Natural killer cell (primary cell): ENCODE results near the gene RBPJ. TPM values are rescaled to one million over a fixed set of nuclear protein-coding genes. Genes with fewer than 3 reads are reported as not detected.

Experiments used
- ATAC-seq, 3 donors: fragments of 150-1000 bp in 2 of 3; fragments of 200-7000 bp in 1 of 3; cut with Tn5 transposase; 1 replicate in 1 of 3; 2 replicates in 2 of 3; pipeline ENCODE4 v1.10.0; 2021; ENCODE audit warnings: mild to moderate bottlenecking in 2 of 3, moderate library complexity in 2 of 3
- DNase-seq, 2 donors: peaks; one replicate each; pipeline versions ENCODE4 v3.0.0 to v3.0.0-alpha.2; 2013 to 2021; ENCODE audit warnings: mixed read lengths in 1 of 2
- H3K27ac ChIP-seq: one replicate; pipeline ENCODE4 v1.5.1; 2013; ENCODE audit warnings: mild to moderate bottlenecking, low read length
- H3K27me3 ChIP-seq: one replicate; pipeline ENCODE4 v1.6.1; 2013; ENCODE audit warnings: low read length; ENCODE audit not compliant: control insufficient read depth, insufficient read depth
- H3K36me3 ChIP-seq: one replicate; pipeline ENCODE4 v1.6.1; 2013; ENCODE audit warnings: low read length; ENCODE audit not compliant: control insufficient read depth, insufficient read depth
- H3K4me1 ChIP-seq: one replicate; pipeline ENCODE4 v1.6.1; 2013; ENCODE audit warnings: low read length; ENCODE audit not compliant: control insufficient read depth, insufficient read depth
- H3K4me3 ChIP-seq: one replicate; pipeline ENCODE4 v1.5.1; 2013; ENCODE audit warnings: low read length
- H3K9me3 ChIP-seq: one replicate; pipeline ENCODE4 v1.6.1; 2013; ENCODE audit warnings: low read length; ENCODE audit not compliant: control insufficient read depth, insufficient read depth
- H3K27ac Mint-ChIP-seq, 2 donors: one replicate each; pipeline ENCODE4 v1.8.0; 2022; ENCODE audit warnings: mild to moderate bottlenecking in 2 of 2, mixed read lengths in 2 of 2, moderate library complexity in 1 of 2
- H3K27me3 Mint-ChIP-seq, 2 donors: one replicate each; pipeline ENCODE4 v1.8.0; 2022; ENCODE audit warnings: low read depth in 2 of 2, mixed read lengths in 2 of 2
- H3K36me3 Mint-ChIP-seq: one replicate; pipeline ENCODE4 v1.8.0; 2022; ENCODE audit warnings: mixed read lengths
- H3K4me1 Mint-ChIP-seq, 2 donors: one replicate each; pipeline ENCODE4 v1.8.0; 2022; ENCODE audit warnings: mixed read lengths in 2 of 2
- H3K4me3 Mint-ChIP-seq: one replicate; pipeline ENCODE4 v1.8.0; 2022; ENCODE audit warnings: mild to moderate bottlenecking, moderate library complexity, mixed read lengths
- H3K9me3 Mint-ChIP-seq, 2 donors: one replicate each; pipeline ENCODE4 v1.8.0; 2022; ENCODE audit warnings: mixed read lengths in 2 of 2
- WGBS: methylation state at CpG from one replicate; pipeline ENCODE4 v1.1.7; 2013; ENCODE audit warnings: missing lambda C conversion rate; ENCODE audit not compliant: insufficient coverage; 5-methylcytosine and 5-hydroxymethylcytosine counted together
- intact Hi-C: fragments of 100-400 bp; cut with micrococcal nuclease; formaldehyde crosslinking; loops from one replicate; pipeline ENCODE4 v1.14.2; 2022
- total RNA-seq, 4 donors: library from RNA; stranded (reverse); fragments of 120-200 nt in 1 of 4; gene quantifications; one replicate each; pipeline versions ENCODE4 v1.2.3 to v1.2.4, GENCODE V29; 2013 to 2022
- TF ChIP-seq, protein P1 (sequence below): fragments of 200-600 bp; IDR thresholded peaks from one replicate; pipeline ENCODE4 v1.8.0; 2022; ENCODE audit warnings: antibody characterized with exemption

The RBPJ gene
- total RNA-seq, 3 donors from 2014 or later (not counting 1 experiment from before 2014, with no cell fraction given), result 46.4 to 53.3 (median 48.8) TPM

DNA sequence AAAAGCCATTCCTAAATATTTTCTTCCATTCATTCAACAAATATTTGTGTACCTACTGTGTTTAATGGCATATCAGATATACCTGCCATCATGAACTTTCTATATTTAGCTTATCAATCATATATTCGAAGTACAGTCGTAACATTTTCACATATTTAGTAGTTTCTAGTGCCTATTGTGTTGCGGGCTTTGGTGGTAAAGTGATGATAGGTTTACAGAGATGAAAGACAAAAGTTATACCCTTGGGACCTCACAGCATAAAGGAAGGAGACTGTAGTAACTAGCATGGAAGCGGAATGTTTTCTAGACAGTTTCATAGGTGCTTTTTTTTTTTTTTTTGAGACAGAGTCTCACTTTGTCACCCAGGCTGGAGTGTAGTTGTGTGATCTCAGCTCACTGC lies 39.5 kb downstream of the RBPJ start:
- intact Hi-C loops, result no loop called here
- Histone ChIP-seq H3K27ac (no peak overlapping the region), H3K36me3 (no peaks in the 10 kb centered on the region), H3K4me1 (peaks cover 10% of the 10 kb centered on the region), H3K27me3 (no peaks in the 10 kb centered on the region), H3K9me3 (no peaks in the 10 kb centered on the region), H3K4me3 (no peak overlapping the region)
- H3K9me3 Mint-ChIP-seq, result no peaks in the 10 kb centered on the region
- H3K36me3 Mint-ChIP-seq, result no peaks in the 10 kb centered on the region
- H3K4me1 Mint-ChIP-seq, result peaks cover 5 to 7% of the 10 kb centered on the region in 2 donors
- no peak overlapping the region for H3K4me3 Mint-ChIP-seq
- TF ChIP-seq, protein P1, sequence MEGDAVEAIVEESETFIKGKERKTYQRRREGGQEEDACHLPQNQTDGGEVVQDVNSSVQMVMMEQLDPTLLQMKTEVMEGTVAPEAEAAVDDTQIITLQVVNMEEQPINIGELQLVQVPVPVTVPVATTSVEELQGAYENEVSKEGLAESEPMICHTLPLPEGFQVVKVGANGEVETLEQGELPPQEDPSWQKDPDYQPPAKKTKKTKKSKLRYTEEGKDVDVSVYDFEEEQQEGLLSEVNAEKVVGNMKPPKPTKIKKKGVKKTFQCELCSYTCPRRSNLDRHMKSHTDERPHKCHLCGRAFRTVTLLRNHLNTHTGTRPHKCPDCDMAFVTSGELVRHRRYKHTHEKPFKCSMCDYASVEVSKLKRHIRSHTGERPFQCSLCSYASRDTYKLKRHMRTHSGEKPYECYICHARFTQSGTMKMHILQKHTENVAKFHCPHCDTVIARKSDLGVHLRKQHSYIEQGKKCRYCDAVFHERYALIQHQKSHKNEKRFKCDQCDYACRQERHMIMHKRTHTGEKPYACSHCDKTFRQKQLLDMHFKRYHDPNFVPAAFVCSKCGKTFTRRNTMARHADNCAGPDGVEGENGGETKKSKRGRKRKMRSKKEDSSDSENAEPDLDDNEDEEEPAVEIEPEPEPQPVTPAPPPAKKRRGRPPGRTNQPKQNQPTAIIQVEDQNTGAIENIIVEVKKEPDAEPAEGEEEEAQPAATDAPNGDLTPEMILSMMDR, result no peak
- no peak overlapping the region for H3K27ac Mint-ChIP-seq
- 90% methylated on average over 3 of the region's 4 CpGs for WGBS
- no peak for ATAC-seq
- no peaks in the 10 kb centered on the region for H3K27me3 Mint-ChIP-seq
- DNase-seq, result no peak

DNA sequence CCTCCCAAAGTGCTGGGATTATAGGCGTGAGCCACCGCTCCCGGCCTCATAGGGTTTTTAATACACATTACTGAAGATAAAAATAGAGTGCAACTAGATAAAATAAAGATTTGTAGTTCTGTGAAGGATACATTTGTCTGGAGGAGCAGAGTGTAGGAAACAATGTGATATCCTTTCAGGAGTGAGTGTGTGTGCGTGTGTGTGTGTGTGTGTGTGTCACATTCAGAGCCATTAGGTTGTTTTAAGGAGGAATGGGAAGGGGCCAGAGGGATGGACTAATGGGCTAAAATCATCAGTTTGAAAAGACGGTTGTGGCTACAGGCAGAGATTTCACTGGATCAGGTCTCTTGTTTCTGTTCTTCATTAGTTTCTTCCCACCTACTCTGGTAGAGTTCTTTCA lies 40.0 kb downstream of the RBPJ start:
- H3K27ac ChIP-seq, result no peak overlapping the region
- 71% methylated on average over 4 of the region's 5 CpGs for WGBS
- Mint-ChIP-seq H3K27ac (no peak overlapping the region), H3K4me1 (peaks cover 5 to 7% of the 10 kb centered on the region in 2 donors), H3K36me3 (no peaks in the 10 kb centered on the region), H3K4me3 (no peak overlapping the region), H3K9me3 (no peaks in the 10 kb centered on the region), H3K27me3 (no peaks in the 10 kb centered on the region)
- H3K9me3 ChIP-seq, result no peaks in the 10 kb centered on the region
- peaks cover 10% of the 10 kb centered on the region for H3K4me1 ChIP-seq
- H3K36me3 ChIP-seq, result no peaks in the 10 kb centered on the region
- no peak for DNase-seq
- intact Hi-C loops, result no loop called here
- TF ChIP-seq, protein P1, result no peak
- no peak for ATAC-seq
- no peak overlapping the region for H3K4me3 ChIP-seq
- no peaks in the 10 kb centered on the region for H3K27me3 ChIP-seq

DNA sequence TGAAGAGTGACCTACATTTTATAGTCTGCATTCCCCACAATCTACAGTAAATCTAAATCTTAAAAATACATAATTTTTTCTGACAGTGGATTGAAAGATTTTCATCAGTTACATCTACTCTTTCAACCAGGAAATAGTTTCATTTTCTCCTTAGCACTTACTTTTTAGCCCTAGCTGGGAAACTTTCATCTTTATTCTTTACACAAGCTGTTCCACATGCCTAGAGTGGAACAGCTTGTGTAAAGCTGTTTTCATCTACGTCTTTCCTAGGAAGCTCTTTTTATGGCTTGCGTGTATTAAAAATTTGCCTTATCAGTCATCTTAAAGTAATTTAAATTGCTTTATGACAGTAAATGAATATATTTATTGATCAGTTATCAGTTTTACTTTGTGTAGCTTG lies 40.5 kb downstream of the RBPJ start:
- no peaks in the 10 kb centered on the region for H3K27me3 Mint-ChIP-seq
- H3K4me1 Mint-ChIP-seq, result peaks cover 5 to 7% of the 10 kb centered on the region in 2 donors
- H3K27ac Mint-ChIP-seq, result no peak overlapping the region
- intact Hi-C loops, result no loop called here
- DNase-seq (no peak), ATAC-seq (no peak)
- peaks cover 7% of the 10 kb centered on the region for H3K4me1 ChIP-seq
- no peaks in the 10 kb centered on the region for H3K9me3 ChIP-seq
- H3K36me3 Mint-ChIP-seq, result no peaks in the 10 kb centered on the region
- H3K4me3 ChIP-seq, result no peak overlapping the region
- H3K4me3 Mint-ChIP-seq, result no peak overlapping the region
- H3K36me3 ChIP-seq, result no peaks in the 10 kb centered on the region
- no peaks in the 10 kb centered on the region for H3K9me3 Mint-ChIP-seq
- TF ChIP-seq, protein P1, result no peak
- WGBS, result no CpG with 5 or more reads among the region's 2 CpGs
- no peaks in the 10 kb centered on the region for H3K27me3 ChIP-seq
- no peak overlapping the region for H3K27ac ChIP-seq

DNA sequence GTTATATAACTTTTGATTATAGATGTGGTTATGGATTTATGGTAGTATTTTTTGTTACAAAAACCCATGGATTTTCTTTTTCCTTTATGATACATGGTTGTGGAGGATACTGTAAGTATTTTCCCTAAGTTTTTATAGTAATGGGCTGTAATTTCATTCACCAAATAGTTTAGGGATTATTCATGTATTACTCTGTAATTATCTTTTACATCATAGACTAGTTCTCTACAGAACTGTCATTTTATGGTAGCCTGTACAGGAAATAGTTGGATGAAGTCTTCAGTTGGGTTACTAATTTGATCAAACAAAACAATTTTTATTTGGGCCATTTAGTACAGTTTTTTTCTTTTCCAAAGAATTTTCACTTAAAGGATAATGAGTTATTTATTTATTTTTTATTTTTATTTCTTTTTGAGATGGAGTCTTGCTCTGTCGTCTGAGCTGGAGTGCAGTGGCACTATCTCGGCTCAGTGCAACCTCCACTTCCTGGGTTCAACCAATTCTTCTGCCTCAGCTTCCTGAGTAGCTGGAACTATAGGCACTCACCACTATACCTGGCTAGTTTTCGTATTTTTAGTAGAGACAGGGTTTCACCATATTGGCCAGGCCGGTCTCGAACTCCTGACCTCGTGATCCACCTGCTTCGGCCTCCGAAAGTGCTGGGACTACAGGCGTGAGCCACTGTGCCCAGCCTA lies 42.1 kb downstream of the RBPJ start:
- Histone ChIP-seq H3K36me3 (no peaks in the 10 kb centered on the region), H3K27me3 (no peaks in the 10 kb centered on the region), H3K4me3 (no peak overlapping the region), H3K27ac (no peak overlapping the region), H3K4me1 (peaks cover 7% of the 10 kb centered on the region), H3K9me3 (no peaks in the 10 kb centered on the region)
- ATAC-seq (no peak), DNase-seq (no peak)
- TF ChIP-seq, protein P1, result no peak
- Mint-ChIP-seq H3K4me1 (peaks cover 5 to 7% of the 10 kb centered on the region in 2 donors), H3K9me3 (no peaks in the 10 kb centered on the region), H3K27ac (no peak overlapping the region), H3K27me3 (peaks cover 0 to under 1% of the 10 kb centered on the region in 2 donors), H3K4me3 (no peak overlapping the region), H3K36me3 (no peaks in the 10 kb centered on the region)
- WGBS, result 84% methylated on average over 9 of the region's 9 CpGs
- intact Hi-C loops, result no loop called here
